ENCODE results near the gene SEL1L3. TPM values are rescaled to one million over a fixed set of nuclear protein-coding genes. Genes with fewer than 3 reads are reported as not detected.

The SEL1L3 gene
- total and polyA plus RNA-seq, 2 donors (not counting 1 experiment from before 2014, with no cell fraction given) = 13.2 to 56.3 TPM

DNA sequence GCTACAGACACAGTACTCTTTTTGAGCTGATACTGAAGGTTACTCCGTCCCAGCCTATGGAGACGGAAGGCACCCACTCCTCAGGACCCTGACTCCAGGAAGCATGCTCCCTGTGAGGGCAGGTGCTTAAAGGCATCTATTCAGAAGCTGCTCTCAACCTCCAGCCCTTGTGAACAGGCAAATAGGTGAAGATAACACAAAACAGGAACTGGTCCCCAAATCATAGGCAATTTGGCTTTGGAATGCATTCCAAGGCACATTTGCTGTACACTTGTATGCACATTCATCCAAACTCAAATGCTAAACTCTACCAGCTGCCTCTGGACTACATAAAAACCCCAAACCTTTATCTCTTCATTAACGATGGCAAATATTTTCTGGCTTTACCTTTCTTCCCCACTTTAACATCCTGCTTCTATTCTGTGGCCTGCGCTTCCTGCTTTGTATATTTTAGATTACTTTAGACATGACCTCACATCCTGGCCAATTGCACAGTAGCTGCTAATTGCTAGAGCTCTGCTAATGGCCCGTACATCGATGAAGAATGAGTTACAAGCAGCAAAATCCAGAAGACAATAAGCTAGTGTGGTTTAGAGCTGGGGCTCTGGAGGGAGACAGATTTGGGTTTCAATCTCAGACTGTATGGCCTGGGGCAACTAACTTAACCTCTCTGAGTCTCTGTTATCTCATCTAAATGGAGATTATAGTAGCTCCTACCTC lies 3.2 kb downstream of the SEL1L3 start:
- Histone ChIP-seq H3K4me2 (ENCODE audit: extremely low read depth, insufficient read depth, low read length) (no peak overlapping the region), H3K27me3 (ENCODE audit: control insufficient read depth, insufficient read depth, low read length) (no peaks in the 10 kb centered on the region), H3K36me3 (ENCODE audit: control insufficient read depth, insufficient read depth, low read length) (no peaks in the 10 kb centered on the region), H4K20me1 (ENCODE audit: control insufficient read depth, extremely low read depth, insufficient read depth, low read length) (no peaks in the 10 kb centered on the region), H3K4me1 (ENCODE audit: control insufficient read depth, extremely low read depth, insufficient read depth, low read length) (peaks cover 2% of the 10 kb centered on the region), H3K9ac (ENCODE audit: insufficient read depth, low read length) (no peak overlapping the region), H3K27ac (ENCODE audit: insufficient read depth, low read length) (no peak overlapping the region), H3K79me2 (ENCODE audit: control insufficient read depth, insufficient read depth, low read length) (no peaks in the 10 kb centered on the region), H3K4me3 (replicated peaks in 1 of 4; ENCODE audit: control extremely low read depth in 1 of 4, insufficient read depth in 1 of 4, low read depth in 3 of 4, low read length in 4 of 4) (no peak overlapping the region), H2AFZ (ENCODE audit: low read length) (no peak overlapping the region), H3K9me3 (ENCODE audit: control insufficient read depth, insufficient read depth, low read depth, low read length) (no peaks in the 10 kb centered on the region)
- peak in 1 of 2 donors; percentile 60 for DNase-seq (ENCODE audit: low read depth in 2 of 2)
- no peak for TF ChIP-seq EZH2 (IDR thresholded peaks at IDR 0.05; ENCODE audit: low read length, missing control alignments)
- TF ChIP-seq, protein P1, sequence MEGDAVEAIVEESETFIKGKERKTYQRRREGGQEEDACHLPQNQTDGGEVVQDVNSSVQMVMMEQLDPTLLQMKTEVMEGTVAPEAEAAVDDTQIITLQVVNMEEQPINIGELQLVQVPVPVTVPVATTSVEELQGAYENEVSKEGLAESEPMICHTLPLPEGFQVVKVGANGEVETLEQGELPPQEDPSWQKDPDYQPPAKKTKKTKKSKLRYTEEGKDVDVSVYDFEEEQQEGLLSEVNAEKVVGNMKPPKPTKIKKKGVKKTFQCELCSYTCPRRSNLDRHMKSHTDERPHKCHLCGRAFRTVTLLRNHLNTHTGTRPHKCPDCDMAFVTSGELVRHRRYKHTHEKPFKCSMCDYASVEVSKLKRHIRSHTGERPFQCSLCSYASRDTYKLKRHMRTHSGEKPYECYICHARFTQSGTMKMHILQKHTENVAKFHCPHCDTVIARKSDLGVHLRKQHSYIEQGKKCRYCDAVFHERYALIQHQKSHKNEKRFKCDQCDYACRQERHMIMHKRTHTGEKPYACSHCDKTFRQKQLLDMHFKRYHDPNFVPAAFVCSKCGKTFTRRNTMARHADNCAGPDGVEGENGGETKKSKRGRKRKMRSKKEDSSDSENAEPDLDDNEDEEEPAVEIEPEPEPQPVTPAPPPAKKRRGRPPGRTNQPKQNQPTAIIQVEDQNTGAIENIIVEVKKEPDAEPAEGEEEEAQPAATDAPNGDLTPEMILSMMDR (conservative IDR thresholded peaks at IDR 0.05 in 1 of 2, IDR thresholded peaks at IDR 0.05 in 1 of 2; ENCODE audit: low read depth in 1 of 2, low read length in 2 of 2) = no peak

- H3K27ac ChIP-seq (ENCODE audit: insufficient read depth, low read length) = no peak overlapping the region
- no peaks in the 10 kb centered on the region for H3K79me2 ChIP-seq (ENCODE audit: control insufficient read depth, insufficient read depth, low read length)
- no peaks in the 10 kb centered on the region for H4K20me1 ChIP-seq (ENCODE audit: control insufficient read depth, extremely low read depth, insufficient read depth, low read length)
- H3K36me3 ChIP-seq (ENCODE audit: control insufficient read depth, insufficient read depth, low read length) = no peaks in the 10 kb centered on the region
- H3K4me1 ChIP-seq (ENCODE audit: control insufficient read depth, extremely low read depth, insufficient read depth, low read length) = peaks cover 2% of the 10 kb centered on the region
- H3K4me3 ChIP-seq (replicated peaks in 1 of 4; ENCODE audit: control extremely low read depth in 1 of 4, insufficient read depth in 1 of 4, low read depth in 3 of 4, low read length in 4 of 4) = no peak overlapping the region
- no peaks in the 10 kb centered on the region for H3K27me3 ChIP-seq (ENCODE audit: control insufficient read depth, insufficient read depth, low read length)
- H2AFZ ChIP-seq (ENCODE audit: low read length) = no peak overlapping the region
- no peaks in the 10 kb centered on the region for H3K9me3 ChIP-seq (ENCODE audit: control insufficient read depth, insufficient read depth, low read depth, low read length)
- H3K9ac ChIP-seq (ENCODE audit: insufficient read depth, low read length) = no peak overlapping the region
- H3K4me2 ChIP-seq (ENCODE audit: extremely low read depth, insufficient read depth, low read length) = no peak overlapping the region
- TF ChIP-seq, protein P1 (conservative IDR thresholded peaks at IDR 0.05 in 1 of 2, IDR thresholded peaks at IDR 0.05 in 1 of 2; ENCODE audit: low read depth in 1 of 2, low read length in 2 of 2) = no peak
- no peak for TF ChIP-seq EZH2 (IDR thresholded peaks at IDR 0.05; ENCODE audit: low read length, missing control alignments)
- DNase-seq (ENCODE audit: low read depth in 2 of 2) = no peak
These were observed 4.9 kb downstream of the SEL1L3 start for GRCh38 chr4:25857851-25858400.

DNA sequence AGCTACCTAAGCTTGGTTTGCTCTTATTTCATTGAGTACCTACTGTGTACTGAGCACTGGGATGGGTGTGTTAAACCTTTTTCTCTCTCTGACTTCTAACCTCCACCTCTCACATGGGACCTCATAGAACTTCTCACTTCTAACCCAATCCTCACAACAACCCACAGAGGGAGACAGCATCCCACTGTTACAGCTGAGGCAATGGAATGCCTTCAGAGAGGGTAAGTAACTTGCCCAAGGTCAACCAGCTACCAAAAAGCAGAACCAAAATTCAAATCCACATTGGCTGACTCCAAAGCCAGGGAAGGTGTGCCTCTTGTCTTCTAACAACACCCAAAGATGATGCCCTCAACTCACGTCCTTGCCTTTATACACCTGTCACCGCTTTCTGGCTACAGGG lies 5.4 kb downstream of the SEL1L3 start:
- Histone ChIP-seq H3K27me3 (ENCODE audit: control insufficient read depth, insufficient read depth, low read length) (no peaks in the 10 kb centered on the region), H3K4me1 (ENCODE audit: control insufficient read depth, extremely low read depth, insufficient read depth, low read length) (peaks cover 2% of the 10 kb centered on the region), H3K36me3 (ENCODE audit: control insufficient read depth, insufficient read depth, low read length) (no peaks in the 10 kb centered on the region), H4K20me1 (ENCODE audit: control insufficient read depth, extremely low read depth, insufficient read depth, low read length) (no peaks in the 10 kb centered on the region), H3K79me2 (ENCODE audit: control insufficient read depth, insufficient read depth, low read length) (no peaks in the 10 kb centered on the region), H3K9me3 (ENCODE audit: control insufficient read depth, insufficient read depth, low read depth, low read length) (no peaks in the 10 kb centered on the region), H2AFZ (ENCODE audit: low read length) (no peak overlapping the region), H3K9ac (ENCODE audit: insufficient read depth, low read length) (no peak overlapping the region), H3K4me2 (ENCODE audit: extremely low read depth, insufficient read depth, low read length) (no peak overlapping the region), H3K4me3 (replicated peaks in 1 of 4; ENCODE audit: control extremely low read depth in 1 of 4, insufficient read depth in 1 of 4, low read depth in 3 of 4, low read length in 4 of 4) (no peak overlapping the region), H3K27ac (ENCODE audit: insufficient read depth, low read length) (no peak overlapping the region)
- DNase-seq (ENCODE audit: low read depth in 2 of 2) = no peak
- no peak for TF ChIP-seq EZH2 (IDR thresholded peaks at IDR 0.05; ENCODE audit: low read length, missing control alignments)
- TF ChIP-seq, protein P1 (conservative IDR thresholded peaks at IDR 0.05 in 1 of 2, IDR thresholded peaks at IDR 0.05 in 1 of 2; ENCODE audit: low read depth in 1 of 2, low read length in 2 of 2) = peak in 1 of 2 donors; percentile 14
